ENCODE data around the gene TCP11L2.

The TCP11L2 gene

GRCh38 chr12:106302401-106303201 lies at the start of gene TCP11L2:
TCP11L2 (plus strand) TSS chr12:106302733; CDS start chr12:106311076, 8,343 bp downstream.
- peak; percentile 85 for DNase-seq (ENCODE audit: low spot score)

GRCh38 chr12:106254724-106255123 lies 47.8 kb upstream of the TCP11L2 start:
- no peak for DNase-seq (ENCODE audit: low spot score)

GRCh38 chr12:106255493-106255892 lies 47.0 kb upstream of the TCP11L2 start:
- no peak for DNase-seq (ENCODE audit: low spot score)

- DNase-seq (ENCODE audit: low spot score), result no peak
Observed at GRCh38 chr12:106255952-106256351, 46.6 kb upstream of the TCP11L2 start.

- no peak for DNase-seq (ENCODE audit: low spot score)
Observed at GRCh38 chr12:106256524-106256923, 46.0 kb upstream of the TCP11L2 start.

- DNase-seq (ENCODE audit: low spot score), result no peak
Observed at GRCh38 chr12:106258226-106258625, 44.3 kb upstream of the TCP11L2 start.

GRCh38 chr12:106258935-106259334 lies 43.6 kb upstream of the TCP11L2 start:
- no peak for DNase-seq (ENCODE audit: low spot score)

GRCh38 chr12:106265116-106265515 lies 37.4 kb upstream of the TCP11L2 start:
- DNase-seq (ENCODE audit: low spot score), result no peak

GRCh38 chr12:106267535-106267934 lies 35.0 kb upstream of the TCP11L2 start:
- no peak for DNase-seq (ENCODE audit: low spot score)

- no peak for DNase-seq (ENCODE audit: low spot score)
Observed at GRCh38 chr12:106269150-106269771, 33.3 kb upstream of the TCP11L2 start.

- no peak for DNase-seq (ENCODE audit: low spot score)
Observed at GRCh38 chr12:106271575-106272505, 30.7 kb upstream of the TCP11L2 start.

- DNase-seq (ENCODE audit: low spot score), result no peak
Observed at GRCh38 chr12:106273491-106273890, 29.0 kb upstream of the TCP11L2 start.

GRCh38 chr12:106274012-106274411 lies 28.5 kb upstream of the TCP11L2 start:
- DNase-seq (ENCODE audit: low spot score), result no peak

- DNase-seq (ENCODE audit: low spot score), result no peak
Observed at GRCh38 chr12:106274575-106275121, 27.9 kb upstream of the TCP11L2 start.

- DNase-seq (ENCODE audit: low spot score), result no peak
Observed at GRCh38 chr12:106275458-106275857, 27.1 kb upstream of the TCP11L2 start.

GRCh38 chr12:106276032-106276740 lies 26.3 kb upstream of the TCP11L2 start:
- no peak for DNase-seq (ENCODE audit: low spot score)

- DNase-seq (ENCODE audit: low spot score), result no peak
Observed at GRCh38 chr12:106280106-106280505, 22.4 kb upstream of the TCP11L2 start.

GRCh38 chr12:106281056-106281782 lies 21.3 kb upstream of the TCP11L2 start:
- DNase-seq (ENCODE audit: low spot score), result no peak

- no peak for DNase-seq (ENCODE audit: low spot score)
Observed at GRCh38 chr12:106281804-106282203, 20.7 kb upstream of the TCP11L2 start.

- DNase-seq (ENCODE audit: low spot score), result no peak
Observed at GRCh38 chr12:106282457-106283097, 20.0 kb upstream of the TCP11L2 start.

All from pons (tissue), 1 donor.